Activated naive CD4-positive, alpha-beta T cell treated with anti-CD3 and anti-CD28 coated beads for 36 hours (primary cell): ENCODE measurements around the gene DENND2A. TPM values are rescaled to one million over a fixed set of nuclear protein-coding genes. Genes with fewer than 3 reads are reported as not detected.
"Not testable (repeated sequence)": the region's sequence is repeated elsewhere in the genome, so short reads cannot be mapped to it uniquely, and the experiment has no call there.

ENCODE experiments used
- CTCF ChIA-PET: fragments of 350-600 bp; sonication (Branson Sonifier 250); formaldehyde crosslinking; loops from one replicate; lab custom pipeline; 2021; ENCODE audit warnings: antibody characterized with exemption; lab: Charles Lee
- DNase-seq: peaks from one replicate; pipeline ENCODE4 v3.0.0-alpha.2; 2020
- H3K27ac Mint-ChIP-seq: one replicate; pipeline ENCODE4 v1.8.0; 2021; ENCODE audit warnings: mild to moderate bottlenecking, mixed read lengths
- H3K27me3 Mint-ChIP-seq: one replicate; pipeline ENCODE4 v1.8.0; 2021; ENCODE audit warnings: low read depth, mixed read lengths
- H3K36me3 Mint-ChIP-seq: one replicate; pipeline ENCODE4 v1.8.0; 2021; ENCODE audit warnings: low read depth, mixed read lengths
- H3K4me1 Mint-ChIP-seq: one replicate; pipeline ENCODE4 v1.8.0; 2021; ENCODE audit warnings: low read depth, mixed read lengths
- H3K4me3 Mint-ChIP-seq: one replicate; pipeline ENCODE4 v1.8.0; 2021; ENCODE audit warnings: mild to moderate bottlenecking, moderate library complexity, mixed read lengths
- H3K9me3 Mint-ChIP-seq: one replicate; pipeline ENCODE4 v1.8.0; 2021; ENCODE audit warnings: mixed read lengths
- intact Hi-C: fragments of 100-400 bp; cut with micrococcal nuclease; formaldehyde crosslinking; loops from one replicate; pipeline ENCODE4 v1.15.1; 2023
- total RNA-seq, 2 experiments: library from RNA; stranded (reverse); gene quantifications; one replicate each; pipeline ENCODE4 v1.2.3, GENCODE V29; 2021

The DENND2A gene
- total RNA-seq, 2 experiments from 2014 or later = not detected

GRCh38 chr7:140678081-140678815 lies 37.6 kb upstream of the DENND2A start:
- Mint-ChIP-seq H3K27me3 (no peaks in the 10 kb centered on the region), H3K4me1 (peaks cover 34% of the 10 kb centered on the region), H3K4me3 (no peak overlapping the region), H3K9me3 (no peaks in the 10 kb centered on the region), H3K36me3 (peaks cover 34% of the 10 kb centered on the region), H3K27ac (no peak overlapping the region)
- DNase-seq = no peak
- CTCF ChIA-PET = no interaction called here
- intact Hi-C loops = no loop called here

- peaks cover 35% of the 10 kb centered on the region for H3K4me1 Mint-ChIP-seq
- CTCF ChIA-PET = no interaction called here
- H3K4me3 Mint-ChIP-seq = no peak overlapping the region
- intact Hi-C loops = no loop called here
- no peak overlapping the region for H3K27ac Mint-ChIP-seq
- no peak for DNase-seq
- H3K36me3 Mint-ChIP-seq = peaks cover 34% of the 10 kb centered on the region
- no peaks in the 10 kb centered on the region for H3K27me3 Mint-ChIP-seq
- no peaks in the 10 kb centered on the region for H3K9me3 Mint-ChIP-seq
Measured at GRCh38 chr7:140677496-140677895, 36.9 kb upstream of the DENND2A start.

GRCh38 chr7:140676956-140677355 lies 36.3 kb upstream of the DENND2A start:
- H3K27ac Mint-ChIP-seq, H3K9me3 Mint-ChIP-seq, H3K27me3 Mint-ChIP-seq, H3K4me3 Mint-ChIP-seq, DNase-seq, intact Hi-C loops: not testable (repeated sequence)
- peaks cover 34% of the 10 kb centered on the region for H3K36me3 Mint-ChIP-seq
- H3K4me1 Mint-ChIP-seq = peaks cover 40% of the 10 kb centered on the region
- CTCF ChIA-PET = interaction anchor here (1.9 kb wide), 1 partner anchor 336 kb away, joined by 4 read pairs; no protein-coding TSS in a partner anchor

GRCh38 chr7:140676306-140676705 lies 35.7 kb upstream of the DENND2A start:
- CTCF ChIA-PET = interaction anchor here (1.9 kb wide), 1 partner anchor 337 kb away, joined by 4 read pairs; no protein-coding TSS in a partner anchor
- Mint-ChIP-seq H3K27me3 (no peaks in the 10 kb centered on the region), H3K27ac (no peak overlapping the region), H3K4me3 (no peak overlapping the region), H3K36me3 (peaks cover 34% of the 10 kb centered on the region), H3K4me1 (peaks cover 42% of the 10 kb centered on the region), H3K9me3 (no peaks in the 10 kb centered on the region)
- intact Hi-C loops = no loop called here
- DNase-seq = no peak

GRCh38 chr7:140675726-140676125 lies 35.1 kb upstream of the DENND2A start:
- H3K9me3 Mint-ChIP-seq = no peaks in the 10 kb centered on the region
- CTCF ChIA-PET = interaction anchor here (1.7 to 2.0 kb wide), 3 partner anchors 65 to 337 kb away, joined by 4 to 11 read pairs (median 6); no protein-coding TSS in a partner anchor
- H3K36me3 Mint-ChIP-seq = peaks cover 31% of the 10 kb centered on the region
- H3K27me3 Mint-ChIP-seq = no peaks in the 10 kb centered on the region
- no peak for DNase-seq
- no peak overlapping the region for H3K4me3 Mint-ChIP-seq
- no peak overlapping the region for H3K27ac Mint-ChIP-seq
- peaks cover 42% of the 10 kb centered on the region for H3K4me1 Mint-ChIP-seq
- intact Hi-C loops = loop anchor here (1.0 to 2.0 kb wide), 3 partner anchors 47 to 309 kb away; no protein-coding TSS in a partner anchor

GRCh38 chr7:140674899-140675701 lies 34.5 kb upstream of the DENND2A start:
- Mint-ChIP-seq H3K36me3 (peaks cover 25% of the 10 kb centered on the region), H3K9me3 (no peaks in the 10 kb centered on the region), H3K4me3 (peak overlapping the region; percentile 83), H3K27me3 (no peaks in the 10 kb centered on the region), H3K27ac (no peak overlapping the region), H3K4me1 (peaks cover 42% of the 10 kb centered on the region)
- intact Hi-C loops = loop anchor here (1.0 to 2.0 kb wide), 3 partner anchors 48 to 309 kb away; no protein-coding TSS in a partner anchor
- no peak for DNase-seq
- CTCF ChIA-PET = interaction anchor here (1.5 to 2.0 kb wide), 5 partner anchors 14 to 338 kb away, joined by 4 to 11 read pairs (median 5); no protein-coding TSS in a partner anchor

- H3K27ac Mint-ChIP-seq = no peak overlapping the region
- no peaks in the 10 kb centered on the region for H3K27me3 Mint-ChIP-seq
- CTCF ChIA-PET = interaction anchor here (1.3 to 2.0 kb wide), 5 partner anchors 13 to 309 kb away, joined by 3 to 11 read pairs (median 5); partner anchors contain the start of gene NDUFB2
- peak overlapping the region; percentile 83 for H3K4me3 Mint-ChIP-seq
- peaks cover 42% of the 10 kb centered on the region for H3K4me1 Mint-ChIP-seq
- intact Hi-C loops = loop anchor here (2.0 kb wide), 2 partner anchors 48 to 136 kb away; no protein-coding TSS in a partner anchor
- no peak for DNase-seq
- no peaks in the 10 kb centered on the region for H3K9me3 Mint-ChIP-seq
- H3K36me3 Mint-ChIP-seq = peaks cover 22% of the 10 kb centered on the region
Measured at GRCh38 chr7:140674356-140674800, 33.8 kb upstream of the DENND2A start.

- H3K27ac Mint-ChIP-seq = peak overlapping the region; percentile 66
- CTCF ChIA-PET = interaction anchor here (1.3 to 2.0 kb wide), 4 partner anchors 13 to 310 kb away, joined by 3 to 11 read pairs (median 5); partner anchors contain the start of gene NDUFB2
- H3K4me1 Mint-ChIP-seq = peaks cover 42% of the 10 kb centered on the region
- peaks cover 16% of the 10 kb centered on the region for H3K36me3 Mint-ChIP-seq
- H3K9me3 Mint-ChIP-seq = no peaks in the 10 kb centered on the region
- H3K27me3 Mint-ChIP-seq = no peaks in the 10 kb centered on the region
- intact Hi-C loops = loop anchor here (1.0 to 2.0 kb wide), 7 partner anchors 17 to 341 kb away; partner anchors contain the start of genes BRAF, MRPS33 and NDUFB2
- no peak for DNase-seq
- peak overlapping the region; percentile 83 for H3K4me3 Mint-ChIP-seq
Measured at GRCh38 chr7:140673774-140674155, 33.2 kb upstream of the DENND2A start.

- intact Hi-C loops = loop anchor here (1.0 to 2.0 kb wide), 5 partner anchors 17 to 341 kb away; partner anchors contain the start of genes BRAF, MRPS33 and NDUFB2
- peaks cover 15% of the 10 kb centered on the region for H3K36me3 Mint-ChIP-seq
- H3K27me3 Mint-ChIP-seq = no peaks in the 10 kb centered on the region
- H3K9me3 Mint-ChIP-seq = no peaks in the 10 kb centered on the region
- peak overlapping the region; percentile 83 for H3K4me3 Mint-ChIP-seq
- H3K4me1 Mint-ChIP-seq = peaks cover 39% of the 10 kb centered on the region
- peak overlapping the region; percentile 66 for H3K27ac Mint-ChIP-seq
- CTCF ChIA-PET = interaction anchor here (1.3 to 1.8 kb wide), 2 partner anchors 12 to 23 kb away, joined by 3 to 5 read pairs; partner anchors contain the start of gene NDUFB2
- DNase-seq = peak; percentile 54
Measured at GRCh38 chr7:140673063-140673773, 32.6 kb upstream of the DENND2A start.

- peak within 1 kb of the TSS; percentile 68 for H3K27ac Mint-ChIP-seq
- DNase-seq = peak; percentile 59
- H3K27me3 Mint-ChIP-seq = no peaks in the 10 kb centered on the region
- peak within 1 kb of the TSS; percentile 83 for H3K4me3 Mint-ChIP-seq
- CTCF ChIA-PET = no interaction called here
- no peaks in the 10 kb centered on the region for H3K9me3 Mint-ChIP-seq
- intact Hi-C loops = loop anchor here (1.0 to 2.0 kb wide), 5 partner anchors 16 to 342 kb away; partner anchors contain the start of genes BRAF, MRPS33 and NDUFB2
- H3K36me3 Mint-ChIP-seq = peaks cover 8% of the 10 kb centered on the region
- H3K4me1 Mint-ChIP-seq = peaks cover 37% of the 10 kb centered on the region
Measured at GRCh38 chr7:140672382-140673062, 31.9 kb upstream of the DENND2A start, which contains the start of gene ADCK2. TSS of gene ADCK2 (plus strand) at chr7:140672945. CDS start at chr7:140673331, 386 bp downstream.

GRCh38 chr7:140671966-140672365 lies 31.4 kb upstream of the DENND2A start:
- Mint-ChIP-seq H3K27me3 (no peaks in the 10 kb centered on the region), H3K4me1 (peaks cover 37% of the 10 kb centered on the region), H3K36me3 (peaks cover 7% of the 10 kb centered on the region), H3K9me3 (no peaks in the 10 kb centered on the region), H3K4me3 (peak overlapping the region; percentile 75), H3K27ac (peak overlapping the region; percentile 68)
- intact Hi-C loops = loop anchor here (2.0 kb wide), 1 partner anchor 253 kb away; the partner anchor contains the start of gene BRAF
- CTCF ChIA-PET = no interaction called here
- no peak for DNase-seq
